ENCODE results near the gene RBM10. TPM values are rescaled to one million over a fixed set of nuclear protein-coding genes. Genes with fewer than 3 reads are reported as not detected.

The RBM10 gene
- total RNA-seq, 1 donor from 2014 or later, result 61.9 TPM

GRCh38 chrX:47202877-47203276 lies 57.9 kb downstream of the RBM10 start:
- no peak for DNase-seq (ENCODE audit: extremely low spot score, unreplicated experiment)
- Mint-ChIP-seq H3K4me1 (ENCODE audit: unreplicated experiment) (peaks cover 10% of the 10 kb centered on the region), H3K36me3 (peaks cover 51% of the 10 kb centered on the region), H3K27ac (no peak overlapping the region), H3K4me3 (no peak overlapping the region), H3K9me3 (no peaks in the 10 kb centered on the region), H3K27me3 (no peaks in the 10 kb centered on the region)
- no peak for TF ChIP-seq CTCF (conservative IDR thresholded peaks at IDR 0.05)

- no peak overlapping the region for H3K4me3 Mint-ChIP-seq
- H3K27me3 Mint-ChIP-seq, result no peaks in the 10 kb centered on the region
- peaks cover 49% of the 10 kb centered on the region for H3K36me3 Mint-ChIP-seq
Measured at GRCh38 chrX:47204970-47205369, 59.9 kb downstream of the RBM10 start.

GRCh38 chrX:47206316-47206715 lies 61.3 kb downstream of the RBM10 start:
- no peak for DNase-seq (ENCODE audit: extremely low spot score, unreplicated experiment)
- H3K27ac Mint-ChIP-seq, result no peak overlapping the region
- H3K9me3 Mint-ChIP-seq, result no peaks in the 10 kb centered on the region
- peaks cover 41% of the 10 kb centered on the region for H3K36me3 Mint-ChIP-seq
- no peaks in the 10 kb centered on the region for H3K4me1 Mint-ChIP-seq (ENCODE audit: unreplicated experiment)
- H3K27me3 Mint-ChIP-seq, result no peaks in the 10 kb centered on the region
- no peak overlapping the region for H3K4me3 Mint-ChIP-seq
- no peak for TF ChIP-seq CTCF (conservative IDR thresholded peaks at IDR 0.05)

More at GRCh38 chrX:47204970-47205369, 59.9 kb downstream of the RBM10 start:
- no peak overlapping the region for H3K27ac Mint-ChIP-seq
- no peak for TF ChIP-seq CTCF (conservative IDR thresholded peaks at IDR 0.05)
- no peak for DNase-seq (ENCODE audit: extremely low spot score, unreplicated experiment)
- H3K4me1 Mint-ChIP-seq (ENCODE audit: unreplicated experiment), result no peaks in the 10 kb centered on the region
- H3K9me3 Mint-ChIP-seq, result no peaks in the 10 kb centered on the region

GRCh38 chrX:47208108-47208507 lies 63.1 kb downstream of the RBM10 start:
- Mint-ChIP-seq H3K4me3 (no peak overlapping the region), H3K36me3 (peaks cover 46% of the 10 kb centered on the region), H3K9me3 (no peaks in the 10 kb centered on the region), H3K27ac (no peak overlapping the region), H3K27me3 (no peaks in the 10 kb centered on the region), H3K4me1 (ENCODE audit: unreplicated experiment) (no peaks in the 10 kb centered on the region)
- no peak for TF ChIP-seq CTCF (conservative IDR thresholded peaks at IDR 0.05)
- no peak for DNase-seq (ENCODE audit: extremely low spot score, unreplicated experiment)

- TF ChIP-seq CTCF (conservative IDR thresholded peaks at IDR 0.05), result no peak
- no peaks in the 10 kb centered on the region for H3K27me3 Mint-ChIP-seq
- H3K36me3 Mint-ChIP-seq, result peaks cover 52% of the 10 kb centered on the region
- DNase-seq (ENCODE audit: extremely low spot score, unreplicated experiment), result no peak
- H3K9me3 Mint-ChIP-seq, result no peaks in the 10 kb centered on the region
- no peak overlapping the region for H3K27ac Mint-ChIP-seq
- no peaks in the 10 kb centered on the region for H3K4me1 Mint-ChIP-seq (ENCODE audit: unreplicated experiment)
- no peak overlapping the region for H3K4me3 Mint-ChIP-seq
Measured at GRCh38 chrX:47209508-47210238, 64.7 kb downstream of the RBM10 start.

Measured in type B pancreatic cell (in vitro differentiated cells).